ENCODE results near the gene DHX34. TPM values are rescaled to one million over a fixed set of nuclear protein-coding genes. Genes with fewer than 3 reads are reported as not detected.
"Not testable (repeated sequence)": the region's sequence is repeated elsewhere in the genome, so short reads cannot be mapped to it uniquely, and the experiment has no call there.

DHX34 gene
- total and polyA plus RNA-seq, 3 experiments from 2014 or later: 7.7 to 24.5 (median 23.2) TPM

DNA sequence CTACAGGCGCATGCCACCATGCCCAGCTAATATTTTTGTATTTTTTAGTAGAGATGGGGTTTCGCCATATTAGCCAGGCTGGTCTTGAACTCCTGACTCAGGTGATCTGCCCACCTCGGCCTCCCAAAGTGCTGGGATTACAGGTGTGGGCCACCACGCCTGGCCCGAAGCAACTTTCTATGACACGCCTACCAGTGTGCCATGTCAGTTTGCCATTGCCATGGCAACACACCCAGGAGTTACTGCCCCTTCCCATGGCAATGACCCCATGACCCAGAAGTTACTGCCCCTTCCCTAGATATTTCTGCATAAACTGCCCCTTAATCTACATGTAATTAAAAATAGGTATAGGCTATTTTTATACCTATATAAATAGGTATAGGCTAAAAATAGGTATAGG, 3.1 kb upstream of the DHX34 start:
- DNase-seq; H3K27me3 Mint-ChIP-seq; CTCF ChIA-PET; POLR2A ChIA-PET; H3K27ac ChIP-seq (ENCODE audit: low read depth, low read length); H3K9me3 ChIP-seq (ENCODE audit: low read length); H3K27ac Mint-ChIP-seq; H3K4me3 Mint-ChIP-seq; H3K36me3 Mint-ChIP-seq; H3K4me3 ChIP-seq (ENCODE audit: low read length); H3K9me3 Mint-ChIP-seq; H3K27me3 ChIP-seq (ENCODE audit: insufficient read depth, low read length, poor library complexity, severe bottlenecking); H3K36me3 ChIP-seq (ENCODE audit: insufficient read depth, low read length): not testable (repeated sequence)
- peaks cover 15% of the 10 kb centered on the region for H3K4me1 ChIP-seq (ENCODE audit: insufficient read depth, low read length)
- peaks cover 19 to 25% (median 22%) of the 10 kb centered on the region in 3 donors for H3K4me1 Mint-ChIP-seq

DNA sequence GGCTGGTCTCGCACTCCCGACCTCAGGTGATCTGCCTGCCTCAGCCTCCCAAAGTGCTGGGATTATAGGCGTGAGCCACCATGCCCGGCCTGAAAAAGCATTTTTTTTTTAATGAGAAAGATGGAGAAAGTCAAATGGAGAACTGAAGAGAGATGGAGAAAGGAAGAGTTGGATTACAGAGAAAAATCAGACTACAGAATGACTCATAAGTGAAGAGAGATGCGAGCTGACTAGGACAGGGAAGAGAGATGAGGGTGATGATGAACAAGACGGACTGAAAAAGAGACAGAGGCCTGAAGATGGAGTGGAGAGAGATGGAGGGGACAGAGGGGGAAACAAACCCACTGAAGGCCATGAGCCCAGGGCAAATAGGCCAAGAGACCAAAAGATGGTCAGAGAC, 1.5 kb downstream of the DHX34 start:
- ChIA-PET POLR2A (no interaction called here), CTCF (interaction anchor here (2.1 kb wide), 1 partner anchor 75 kb away, joined by 16 read pairs; the partner anchor contains the start of gene INAFM1)
- Mint-ChIP-seq H3K4me3 (peak overlapping the region; percentile 28 to 81 (median 79)), H3K4me1 (peaks cover 36 to 58% (median 36%) of the 10 kb centered on the region in 3 donors), H3K36me3 (peaks cover 0 to 38% (median 11%) of the 10 kb centered on the region in 3 donors), H3K27me3 (peaks cover 0 to 5% of the 10 kb centered on the region in 2 donors), H3K27ac (peak overlapping the region in 4 of 8 donors; percentile 2 to 90 (median 74)), H3K9me3 (no peaks in the 10 kb centered on the region)
- peaks cover 26% of the 10 kb centered on the region for H3K36me3 ChIP-seq (ENCODE audit: insufficient read depth, low read length)
- no peaks in the 10 kb centered on the region for H3K9me3 ChIP-seq (ENCODE audit: low read length)
- H3K4me1 ChIP-seq (ENCODE audit: insufficient read depth, low read length): peaks cover 22% of the 10 kb centered on the region
- DNase-seq: no peak
- no peak overlapping the region for H3K4me3 ChIP-seq (ENCODE audit: low read length)
- H3K27ac ChIP-seq (ENCODE audit: low read depth, low read length): no peak overlapping the region
- no peaks in the 10 kb centered on the region for H3K27me3 ChIP-seq (ENCODE audit: insufficient read depth, low read length, poor library complexity, severe bottlenecking)

DNA sequence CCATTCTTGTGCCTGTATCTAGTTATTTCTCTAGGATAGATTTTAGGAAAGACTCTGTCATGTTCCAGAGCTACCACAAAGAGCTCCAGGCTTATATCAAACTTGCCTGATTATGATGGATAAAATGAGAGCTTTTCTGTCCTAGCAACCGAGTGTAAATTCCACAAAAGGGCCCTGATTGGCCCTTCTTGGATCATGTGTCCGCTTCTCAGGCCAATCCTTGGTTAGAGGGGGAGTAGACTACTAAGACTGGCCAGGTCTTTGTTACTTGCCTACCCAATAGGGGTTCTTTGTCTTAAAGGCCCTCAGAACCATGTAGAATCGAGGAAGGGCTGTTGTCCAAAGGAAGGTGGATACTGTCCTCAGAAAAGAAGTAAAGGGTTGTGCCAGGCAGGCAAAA, 2.4 kb downstream of the DHX34 start:
- Mint-ChIP-seq H3K27me3 (peaks cover 0 to 5% of the 10 kb centered on the region in 2 donors), H3K4me3 (peak overlapping the region in 5 of 7 donors; percentile 17 to 80 (median 57)), H3K4me1 (peaks cover 36 to 63% (median 36%) of the 10 kb centered on the region in 3 donors), H3K36me3 (peaks cover 0 to 47% (median 17%) of the 10 kb centered on the region in 3 donors), H3K9me3 (no peaks in the 10 kb centered on the region), H3K27ac (peak overlapping the region in 3 of 8 donors; percentile 17 to 83 (median 29))
- H3K27me3 ChIP-seq (ENCODE audit: insufficient read depth, low read length, poor library complexity, severe bottlenecking): no peaks in the 10 kb centered on the region
- CTCF ChIA-PET: no interaction called here
- H3K4me1 ChIP-seq (ENCODE audit: insufficient read depth, low read length): peaks cover 22% of the 10 kb centered on the region
- peaks cover 35% of the 10 kb centered on the region for H3K36me3 ChIP-seq (ENCODE audit: insufficient read depth, low read length)
- H3K9me3 ChIP-seq (ENCODE audit: low read length): no peaks in the 10 kb centered on the region
- H3K27ac ChIP-seq (ENCODE audit: low read depth, low read length): no peak overlapping the region
- H3K4me3 ChIP-seq (ENCODE audit: low read length): no peak overlapping the region
- DNase-seq: no peak
- POLR2A ChIA-PET: interaction anchor here (0.6 kb wide), 1 partner anchor 660 kb away, joined by 3 read pairs; no protein-coding TSS in a partner anchor

DNA sequence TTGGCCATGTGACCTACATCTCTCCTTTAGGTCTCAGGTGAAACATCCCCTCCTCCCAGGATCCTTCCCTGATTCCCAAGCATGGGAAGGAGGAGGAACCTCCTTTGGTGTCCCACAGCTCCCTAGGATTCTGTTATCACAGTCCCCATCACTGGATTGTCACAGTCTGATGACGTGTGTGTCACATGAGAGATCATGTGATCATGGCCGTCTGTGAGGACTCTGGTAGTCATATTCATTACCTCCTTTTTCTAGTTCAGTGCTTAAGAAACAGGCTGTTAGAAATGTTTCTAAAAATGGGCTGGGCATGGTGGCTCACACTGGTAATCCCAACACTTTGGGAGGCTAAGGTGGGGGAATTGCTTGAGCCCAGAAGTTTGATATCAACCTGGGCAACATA, 3.0 kb downstream of the DHX34 start:
- Histone ChIP-seq H3K27me3 (ENCODE audit: insufficient read depth, low read length, poor library complexity, severe bottlenecking) (no peaks in the 10 kb centered on the region), H3K36me3 (ENCODE audit: insufficient read depth, low read length) (peaks cover 40% of the 10 kb centered on the region), H3K9me3 (ENCODE audit: low read length) (no peaks in the 10 kb centered on the region), H3K4me3 (ENCODE audit: low read length) (no peak overlapping the region), H3K4me1 (ENCODE audit: insufficient read depth, low read length) (peaks cover 22% of the 10 kb centered on the region), H3K27ac (ENCODE audit: low read depth, low read length) (no peak overlapping the region)
- no peak for DNase-seq
- ChIA-PET CTCF (no interaction called here), POLR2A (no interaction called here)
- Mint-ChIP-seq H3K27me3 (peaks cover 0 to 5% of the 10 kb centered on the region in 2 donors), H3K27ac (peak overlapping the region in 7 of 8 donors; percentile 28 to 83 (median 54)), H3K4me1 (peaks cover 36 to 65% (median 36%) of the 10 kb centered on the region in 3 donors), H3K4me3 (peak overlapping the region in 4 of 7 donors; percentile 6 to 15 (median 13)), H3K9me3 (no peaks in the 10 kb centered on the region), H3K36me3 (peaks cover 0 to 53% (median 17%) of the 10 kb centered on the region in 3 donors)

DNA sequence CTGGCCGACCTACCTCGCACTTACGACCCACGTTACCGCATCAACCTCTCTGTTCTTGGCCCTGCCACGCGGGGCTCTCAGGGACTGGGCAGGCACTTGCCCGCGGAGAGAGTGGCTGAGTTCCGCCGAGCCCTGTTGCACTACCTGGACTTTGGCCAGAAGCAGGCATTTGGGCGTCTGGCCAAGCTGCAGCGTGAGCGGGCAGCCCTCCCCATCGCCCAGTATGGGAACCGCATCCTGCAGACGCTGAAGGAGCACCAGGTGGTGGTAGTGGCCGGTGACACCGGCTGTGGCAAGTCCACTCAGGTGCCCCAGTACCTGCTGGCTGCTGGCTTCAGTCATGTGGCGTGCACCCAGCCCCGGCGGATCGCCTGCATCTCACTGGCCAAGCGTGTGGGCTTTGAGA, 4.2 kb downstream of the DHX34 start:
- H3K4me3 Mint-ChIP-seq: no peak overlapping the region
- H3K4me1 ChIP-seq (ENCODE audit: insufficient read depth, low read length): peaks cover 20% of the 10 kb centered on the region
- no peaks in the 10 kb centered on the region for H3K9me3 Mint-ChIP-seq
- no peaks in the 10 kb centered on the region for H3K9me3 ChIP-seq (ENCODE audit: low read length)
- H3K36me3 Mint-ChIP-seq: peaks cover 0 to 65% (median 21%) of the 10 kb centered on the region in 3 donors
- H3K27ac ChIP-seq (ENCODE audit: low read depth, low read length): no peak overlapping the region
- ChIA-PET CTCF (interaction anchor here (0.6 kb wide), 1 partner anchor 69 kb away, joined by 3 read pairs; no protein-coding TSS in a partner anchor), POLR2A (no interaction called here)
- no peak for DNase-seq
- H3K4me1 Mint-ChIP-seq: peaks cover 36 to 64% (median 36%) of the 10 kb centered on the region in 3 donors
- H3K27ac Mint-ChIP-seq: no peak overlapping the region
- H3K4me3 ChIP-seq (ENCODE audit: low read length): no peak overlapping the region
- peaks cover 52% of the 10 kb centered on the region for H3K36me3 ChIP-seq (ENCODE audit: insufficient read depth, low read length)
- peaks cover 0 to 5% of the 10 kb centered on the region in 2 donors for H3K27me3 Mint-ChIP-seq
- no peaks in the 10 kb centered on the region for H3K27me3 ChIP-seq (ENCODE audit: insufficient read depth, low read length, poor library complexity, severe bottlenecking)

DNA sequence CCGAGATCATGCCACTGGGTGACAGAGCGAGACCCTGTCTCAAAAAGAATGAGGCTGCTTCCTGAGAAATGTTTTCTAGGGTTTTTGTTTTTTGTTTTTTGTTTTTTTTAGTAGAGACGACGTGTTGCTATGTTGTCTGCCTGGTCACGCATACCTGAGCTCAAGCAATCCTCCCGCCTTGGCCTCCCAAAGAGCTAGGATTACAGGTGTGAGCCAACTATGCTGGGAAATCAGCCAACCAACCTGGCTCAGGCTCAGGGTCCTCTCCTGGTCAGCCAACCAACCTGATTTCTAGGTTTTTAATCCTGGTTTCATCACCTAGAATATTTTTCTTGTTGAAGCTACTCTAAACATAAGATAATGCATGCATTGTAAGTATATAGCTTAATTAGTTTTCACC, 7.8 kb downstream of the DHX34 start:
- no peak for DNase-seq
- no peak overlapping the region for H3K27ac ChIP-seq (ENCODE audit: low read depth, low read length)
- Mint-ChIP-seq H3K27ac (no peak overlapping the region), H3K27me3 (peaks cover 0 to 1% of the 10 kb centered on the region in 2 donors), H3K9me3 (no peaks in the 10 kb centered on the region), H3K4me3 (no peak overlapping the region), H3K4me1 (peaks cover 10 to 36% (median 10%) of the 10 kb centered on the region in 3 donors), H3K36me3 (peaks cover 10 to 93% (median 27%) of the 10 kb centered on the region in 3 donors)
- H3K27me3 ChIP-seq (ENCODE audit: insufficient read depth, low read length, poor library complexity, severe bottlenecking): no peaks in the 10 kb centered on the region
- H3K4me3 ChIP-seq (ENCODE audit: low read length): no peak overlapping the region
- POLR2A ChIA-PET: no interaction called here
- H3K36me3 ChIP-seq (ENCODE audit: insufficient read depth, low read length): peaks cover 69% of the 10 kb centered on the region
- H3K4me1 ChIP-seq (ENCODE audit: insufficient read depth, low read length): no peaks in the 10 kb centered on the region
- CTCF ChIA-PET: interaction anchor here (1.2 kb wide), 1 partner anchor 8 kb away, joined by 7 read pairs; the partner anchor contains the start of gene DHX34
- H3K9me3 ChIP-seq (ENCODE audit: low read length): no peaks in the 10 kb centered on the region

DNA sequence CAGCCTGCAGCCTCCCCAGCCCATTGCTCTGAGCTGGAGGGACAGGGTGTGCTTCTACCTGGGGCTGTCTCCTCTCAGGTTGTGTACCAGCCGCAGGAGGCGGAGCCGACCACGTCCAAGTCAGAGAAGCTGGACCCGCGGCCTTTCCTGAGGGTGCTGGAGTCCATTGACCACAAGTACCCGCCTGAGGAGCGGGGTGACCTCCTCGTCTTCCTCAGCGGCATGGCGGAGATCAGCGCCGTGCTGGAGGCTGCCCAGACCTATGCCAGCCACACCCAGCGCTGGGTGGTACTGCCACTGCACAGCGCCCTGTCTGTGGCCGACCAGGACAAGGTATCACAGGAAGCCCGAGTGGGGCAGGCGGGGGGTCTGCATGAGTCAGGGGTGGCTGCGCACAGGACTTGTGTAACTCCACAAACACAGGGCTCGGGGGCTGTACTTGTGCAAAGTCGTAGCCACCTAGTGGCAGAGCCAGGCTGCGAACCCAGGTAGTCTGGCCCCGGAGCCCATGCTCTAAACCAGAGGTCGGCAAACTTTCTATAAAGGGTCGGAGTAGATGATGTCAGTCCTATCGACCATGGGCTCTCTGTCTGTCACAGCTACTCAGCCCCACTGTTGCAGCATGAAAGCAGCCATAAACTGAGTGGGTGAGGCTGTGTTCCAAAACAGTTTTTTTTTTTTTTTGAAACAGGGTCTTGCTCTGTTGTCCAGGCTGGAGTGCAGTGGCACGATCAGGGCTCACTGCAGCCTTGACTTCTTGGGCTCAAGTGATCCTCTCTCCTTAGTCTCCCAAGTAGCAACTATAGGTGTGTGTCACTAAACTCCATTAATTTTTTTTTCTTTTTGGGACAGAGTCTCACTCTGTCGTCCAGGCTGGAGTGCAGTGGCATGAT, 8.9 kb downstream of the DHX34 start:
- H3K4me1 ChIP-seq (ENCODE audit: insufficient read depth, low read length): no peaks in the 10 kb centered on the region
- no peak overlapping the region for H3K4me3 Mint-ChIP-seq
- H3K27ac Mint-ChIP-seq: no peak overlapping the region
- no peak for DNase-seq
- no peaks in the 10 kb centered on the region for H3K27me3 ChIP-seq (ENCODE audit: insufficient read depth, low read length, poor library complexity, severe bottlenecking)
- H3K27me3 Mint-ChIP-seq: no peaks in the 10 kb centered on the region
- no peak overlapping the region for H3K27ac ChIP-seq (ENCODE audit: low read depth, low read length)
- H3K9me3 Mint-ChIP-seq: no peaks in the 10 kb centered on the region
- H3K36me3 Mint-ChIP-seq: peaks cover 10 to 90% (median 24%) of the 10 kb centered on the region in 3 donors
- H3K4me3 ChIP-seq (ENCODE audit: low read length): no peak overlapping the region
- ChIA-PET POLR2A (no interaction called here), CTCF (interaction anchor here (1.2 to 1.5 kb wide), 3 partner anchors 9 to 84 kb away, joined by 3 to 7 read pairs (median 3); partner anchors contain the start of gene DHX34)
- H3K9me3 ChIP-seq (ENCODE audit: low read length): no peaks in the 10 kb centered on the region
- H3K4me1 Mint-ChIP-seq: peaks cover 4 to 25% (median 5%) of the 10 kb centered on the region in 3 donors
- H3K36me3 ChIP-seq (ENCODE audit: insufficient read depth, low read length): peaks cover 64% of the 10 kb centered on the region

DNA sequence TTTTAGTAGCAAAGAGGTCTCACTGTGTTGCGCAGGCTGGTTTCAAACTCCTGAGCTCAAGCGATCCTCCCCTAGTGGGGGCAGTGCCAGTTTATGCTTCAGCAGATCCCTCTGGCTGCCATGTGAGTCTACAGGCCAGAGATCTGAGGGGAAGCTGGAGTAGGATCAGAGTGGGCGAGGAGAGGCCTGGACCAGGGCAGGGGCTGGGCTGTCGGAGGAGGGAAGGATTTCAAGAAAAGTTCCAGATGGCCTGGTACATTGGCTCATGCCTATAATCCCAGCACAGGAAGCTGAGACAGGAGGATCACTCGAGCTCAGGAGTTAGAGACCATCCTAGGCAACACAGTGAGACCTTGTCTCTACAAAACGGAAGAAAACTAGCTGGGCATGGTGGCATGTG, 9.8 kb downstream of the DHX34 start:
- H3K9me3 Mint-ChIP-seq: no peaks in the 10 kb centered on the region
- H3K4me1 Mint-ChIP-seq: peaks cover 4 to 20% (median 5%) of the 10 kb centered on the region in 3 donors
- Histone ChIP-seq H3K27me3 (ENCODE audit: insufficient read depth, low read length, poor library complexity, severe bottlenecking) (no peaks in the 10 kb centered on the region), H3K9me3 (ENCODE audit: low read length) (no peaks in the 10 kb centered on the region), H3K27ac (ENCODE audit: low read depth, low read length) (no peak overlapping the region), H3K4me1 (ENCODE audit: insufficient read depth, low read length) (no peaks in the 10 kb centered on the region), H3K4me3 (ENCODE audit: low read length) (no peak overlapping the region), H3K36me3 (ENCODE audit: insufficient read depth, low read length) (peaks cover 64% of the 10 kb centered on the region)
- H3K27me3 Mint-ChIP-seq: no peaks in the 10 kb centered on the region
- H3K36me3 Mint-ChIP-seq: peaks cover 10 to 89% (median 22%) of the 10 kb centered on the region in 3 donors
- no peak for DNase-seq
- CTCF ChIA-PET: interaction anchor here (1.5 kb wide), 1 partner anchor 33 kb away, joined by 3 read pairs; no protein-coding TSS in a partner anchor
- POLR2A ChIA-PET: no interaction called here
- no peak overlapping the region for H3K4me3 Mint-ChIP-seq
- no peak overlapping the region for H3K27ac Mint-ChIP-seq

Measured in CD8-positive, alpha-beta memory T cell (primary cell).